GM20431 (cell line): ENCODE measurements around the gene VSNL1.
"Not testable (repeated sequence)": the region's sequence is repeated elsewhere in the genome, so short reads cannot be mapped to it uniquely, and the experiment has no call there.

Source experiments
- in situ Hi-C: fragments of 300-500 bp; cut with MseI, MboI; formaldehyde crosslinking; loops from one replicate; pipeline ENCODE4 v1.15.0; 2020; ENCODE audit warnings: low sequenced_read_pairs; ENCODE audit not compliant: unreplicated experiment

Gene VSNL1

DNA sequence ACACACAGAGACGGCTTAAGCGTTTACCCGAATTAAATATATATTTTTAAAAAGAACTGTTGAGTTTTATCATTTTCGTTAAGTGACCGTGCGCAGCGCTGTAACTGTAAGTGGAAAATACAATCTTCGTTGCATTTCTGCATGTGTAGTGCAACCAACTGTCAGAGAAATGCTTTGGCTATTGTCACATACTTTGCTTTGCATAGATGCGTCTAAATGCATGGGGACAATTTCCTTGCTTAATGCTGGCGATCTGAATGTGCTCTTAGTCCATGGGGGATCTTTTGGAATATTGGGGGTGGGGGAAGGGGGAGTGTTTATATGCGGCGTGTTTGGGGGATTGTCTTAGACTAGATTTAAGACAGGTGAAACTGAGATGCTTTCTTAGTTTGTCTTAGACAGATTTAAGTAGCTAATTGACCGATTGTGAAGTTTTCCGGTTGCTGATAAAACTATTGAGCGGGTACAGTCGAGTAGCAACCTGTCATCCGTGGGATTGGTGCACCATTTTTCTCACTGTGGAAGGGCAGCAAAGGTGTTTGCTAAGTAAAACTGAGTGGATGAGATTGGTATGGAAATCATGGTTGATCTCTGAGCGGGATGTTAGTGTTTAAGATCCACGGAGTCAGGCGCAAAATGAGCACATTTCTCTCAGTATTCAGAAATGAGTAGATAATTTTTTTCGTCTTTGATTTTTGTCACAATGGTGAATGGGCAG lies 476 bp downstream of the VSNL1 start:
- in situ Hi-C loops = no loop called here

DNA sequence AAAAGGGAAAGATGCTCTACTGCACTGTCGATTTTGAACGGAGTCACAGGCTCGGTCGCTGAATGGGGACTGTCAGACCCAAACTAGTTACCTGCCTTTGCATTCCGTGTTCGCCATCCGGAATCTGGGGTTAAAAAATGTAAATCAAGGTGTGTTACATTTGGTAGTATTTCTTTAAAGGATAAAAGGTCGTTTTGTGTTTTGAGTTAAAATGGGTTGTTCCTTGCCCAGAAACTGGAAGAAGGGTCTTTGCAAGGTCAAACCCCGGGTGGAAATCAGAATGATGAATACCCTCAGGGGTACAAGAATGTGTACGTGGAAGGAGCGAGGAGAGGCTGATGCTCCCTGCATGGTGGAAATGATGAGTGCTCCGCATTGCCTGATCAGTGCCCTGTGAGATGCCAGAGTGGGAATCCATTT lies 1.0 kb downstream of the VSNL1 start:
- in situ Hi-C loops = no loop called here

DNA sequence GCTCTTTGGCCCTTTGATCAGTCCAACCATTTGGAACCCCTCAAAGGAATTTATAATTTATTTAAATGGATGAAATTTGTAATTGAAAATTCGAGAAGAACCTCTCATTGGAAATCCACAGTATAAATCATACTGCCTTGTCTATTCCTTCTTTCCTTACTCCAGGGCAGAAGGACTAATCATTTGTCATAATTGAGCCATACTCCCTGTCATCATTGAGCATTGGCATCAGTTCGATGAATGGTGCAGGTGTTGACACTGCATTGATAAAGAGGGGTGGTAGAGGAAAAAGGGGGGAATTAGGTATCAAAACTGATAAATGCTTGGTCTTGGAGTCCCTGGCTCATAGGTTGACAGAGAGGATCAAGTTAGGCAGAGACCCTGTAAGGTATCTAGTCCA lies 2.0 kb downstream of the VSNL1 start:
- in situ Hi-C loops = no loop called here

DNA sequence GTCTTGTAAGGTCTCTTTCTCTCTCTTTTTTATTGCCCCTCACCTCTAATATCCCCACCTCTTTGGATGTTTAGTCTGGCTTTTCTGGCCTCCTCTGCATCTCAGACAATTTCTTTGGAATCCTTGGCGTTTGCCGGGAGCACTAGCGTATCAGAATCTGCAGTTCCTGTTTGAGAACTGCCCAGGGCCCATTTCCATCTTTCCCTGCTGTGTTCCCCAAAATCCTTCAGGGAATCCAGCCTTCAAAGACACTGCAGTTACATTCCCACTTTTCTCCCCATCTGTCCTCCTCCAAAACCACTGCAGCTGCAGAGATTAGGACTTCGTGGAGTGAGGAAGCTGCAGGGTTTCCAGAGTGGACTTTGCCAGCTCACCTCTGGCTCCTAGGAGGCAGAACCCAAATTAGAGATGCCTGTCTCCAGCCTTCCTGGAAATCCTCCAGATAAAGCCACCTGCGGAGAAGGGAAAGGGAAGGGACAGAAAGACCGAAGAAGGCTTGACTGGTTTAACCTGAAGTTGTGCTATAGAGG lies 2.7 kb downstream of the VSNL1 start:
- in situ Hi-C loops = no loop called here

DNA sequence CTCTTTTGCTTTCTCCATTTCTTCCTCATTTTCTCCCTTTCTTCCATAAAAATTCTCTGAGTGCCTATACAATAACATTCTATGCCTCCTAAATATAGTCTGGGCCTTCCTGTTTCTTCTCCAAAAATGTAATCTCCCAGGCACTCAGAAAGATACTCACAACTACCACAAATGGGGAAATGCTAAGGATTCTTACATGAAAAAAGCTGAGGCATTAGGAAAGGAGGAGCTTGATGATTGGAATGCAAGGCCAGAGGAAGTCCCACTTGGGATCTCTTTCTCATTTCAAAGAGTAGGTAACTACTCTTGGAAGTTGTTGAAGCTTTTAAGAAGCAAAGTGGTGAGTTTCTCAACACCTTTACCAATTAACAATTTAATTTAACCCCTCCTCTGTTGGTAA lies 3.4 kb downstream of the VSNL1 start:
- in situ Hi-C loops = no loop called here

DNA sequence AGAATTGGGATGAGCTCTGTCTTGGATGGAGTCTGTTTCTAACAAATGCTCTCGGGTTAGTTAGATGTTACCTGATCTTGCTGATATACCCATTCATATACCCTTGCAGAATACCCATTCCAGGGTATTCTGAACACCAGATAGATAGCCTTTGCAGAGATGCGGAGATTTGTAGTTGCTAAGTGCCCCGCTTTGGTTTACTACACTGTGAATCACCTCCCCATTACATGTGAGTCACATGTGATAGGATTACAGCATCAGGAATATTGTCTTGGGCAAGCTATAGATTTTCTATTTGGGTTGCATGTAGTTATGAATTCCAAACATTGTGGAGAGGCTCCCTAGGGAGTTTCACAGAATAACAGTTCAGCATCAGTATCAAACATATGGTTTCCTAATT lies 3.8 kb downstream of the VSNL1 start:
- in situ Hi-C loops = no loop called here

DNA sequence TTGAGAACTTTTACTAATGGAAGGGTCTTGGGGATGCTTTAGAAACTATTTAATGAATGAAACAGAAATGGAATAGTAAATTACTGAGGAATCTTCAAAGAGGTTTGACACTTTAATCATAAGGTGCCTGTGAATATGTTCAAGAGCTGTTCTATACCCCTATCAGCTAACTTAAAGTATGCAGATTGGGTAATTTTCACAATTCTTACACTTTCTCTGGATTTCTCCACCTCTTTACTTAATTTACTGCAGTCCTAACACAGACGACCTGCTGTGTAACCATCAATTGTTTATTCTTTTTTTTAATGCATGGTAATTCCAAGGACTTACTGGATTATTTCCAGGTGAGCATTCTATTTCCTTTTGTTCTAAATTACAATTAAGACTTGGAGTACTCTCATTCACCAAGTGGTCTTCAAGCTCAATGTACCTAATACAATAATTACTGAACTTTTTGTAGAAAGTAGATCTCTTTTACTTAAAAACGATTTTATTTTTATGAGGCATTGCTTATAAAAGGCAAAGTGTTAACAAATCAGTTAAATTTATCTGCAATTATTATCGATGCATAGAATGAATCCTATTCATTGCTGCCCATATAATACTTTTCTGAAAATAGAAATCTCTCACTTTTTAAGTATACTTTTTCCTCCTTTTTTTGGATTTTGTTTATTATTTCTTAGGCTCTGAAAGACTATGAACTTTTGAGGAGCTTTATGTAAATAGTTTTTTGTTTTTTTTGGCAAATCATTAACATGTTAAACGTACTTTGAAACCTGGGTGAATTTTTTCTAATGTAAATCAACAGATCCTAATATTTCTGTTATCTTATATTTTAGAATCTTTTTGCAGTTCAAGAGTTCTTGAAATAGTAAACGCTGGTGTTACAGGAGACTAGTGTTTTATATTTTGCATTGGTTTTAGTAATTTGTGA lies 5.5 kb downstream of the VSNL1 start:
- in situ Hi-C loops = no loop called here

DNA sequence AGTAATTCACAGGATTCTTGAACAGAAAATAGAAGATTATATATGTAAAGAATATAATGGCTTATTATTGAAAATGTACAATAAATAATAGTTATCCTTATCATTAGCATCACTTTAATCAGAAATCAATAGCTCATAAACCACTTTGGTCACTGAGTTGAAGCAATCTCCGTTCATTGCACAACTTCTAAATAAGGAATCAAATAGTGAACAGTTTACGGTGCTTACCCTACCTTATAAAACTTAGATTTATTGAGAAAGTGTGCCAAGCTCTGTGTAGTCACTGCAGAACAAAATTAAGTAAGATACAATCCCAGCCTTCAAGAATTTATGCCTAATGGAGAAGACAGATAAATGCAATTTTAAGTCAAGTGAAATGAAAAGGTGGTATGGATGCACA lies 6.7 kb downstream of the VSNL1 start:
- in situ Hi-C loops = no loop called here

DNA sequence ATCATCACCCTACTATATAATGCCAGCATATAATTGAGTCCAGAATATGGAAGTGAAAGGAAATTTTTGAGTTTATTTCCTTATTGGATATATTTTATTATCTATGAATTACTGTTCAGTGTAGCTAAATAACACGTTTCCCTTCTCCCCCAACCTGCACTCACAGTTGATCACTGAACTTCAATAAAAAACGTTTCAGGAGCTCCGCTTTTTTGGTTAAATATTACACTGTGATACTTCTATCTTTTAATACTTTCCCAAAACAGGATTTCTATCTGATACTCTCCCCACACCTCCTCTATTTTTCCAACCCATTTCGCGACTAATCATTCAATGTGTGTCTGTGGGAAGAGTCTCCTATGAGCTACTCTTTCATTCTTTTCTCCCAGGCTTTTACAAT lies 7.2 kb downstream of the VSNL1 start:
- in situ Hi-C loops = no loop called here

DNA sequence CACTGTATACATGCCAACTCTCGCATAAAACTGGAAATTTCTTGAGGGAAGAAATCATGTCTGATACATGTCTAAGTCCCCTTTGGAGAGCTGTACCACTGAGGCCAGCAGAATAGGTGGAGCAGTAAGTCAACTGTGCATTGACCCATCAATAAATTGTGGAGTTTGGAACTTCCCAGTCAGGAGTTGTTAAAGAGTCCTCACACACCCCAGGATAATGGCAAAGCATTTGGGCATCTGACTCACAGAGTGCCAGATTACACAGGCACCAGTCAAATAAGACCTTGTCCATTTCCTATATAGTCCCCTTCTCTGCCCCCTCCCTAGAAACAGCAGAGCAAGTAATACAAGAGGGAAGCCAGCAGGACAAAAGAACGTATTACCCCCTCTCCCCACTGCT lies 10.4 kb downstream of the VSNL1 start:
- in situ Hi-C loops = no loop called here

DNA sequence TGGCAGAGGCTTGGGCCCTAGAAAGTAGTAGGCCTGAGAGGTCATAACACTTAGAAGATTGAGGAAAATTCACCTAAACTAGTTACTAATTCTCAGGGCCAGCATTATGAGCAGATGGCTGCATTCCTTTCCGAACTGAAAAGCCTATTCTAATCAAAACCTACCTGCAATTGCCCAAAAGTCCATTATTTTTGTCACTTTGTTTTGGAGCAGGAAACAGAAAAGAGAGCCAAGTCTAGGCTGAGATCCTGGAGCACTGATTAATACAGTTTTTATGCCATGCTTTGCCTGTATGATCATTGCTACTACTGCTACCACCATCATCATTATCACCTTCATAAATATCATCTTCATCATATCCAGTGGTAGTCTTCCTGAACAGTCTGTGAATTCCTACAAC lies 14.7 kb downstream of the VSNL1 start:
- in situ Hi-C loops = no loop called here

DNA sequence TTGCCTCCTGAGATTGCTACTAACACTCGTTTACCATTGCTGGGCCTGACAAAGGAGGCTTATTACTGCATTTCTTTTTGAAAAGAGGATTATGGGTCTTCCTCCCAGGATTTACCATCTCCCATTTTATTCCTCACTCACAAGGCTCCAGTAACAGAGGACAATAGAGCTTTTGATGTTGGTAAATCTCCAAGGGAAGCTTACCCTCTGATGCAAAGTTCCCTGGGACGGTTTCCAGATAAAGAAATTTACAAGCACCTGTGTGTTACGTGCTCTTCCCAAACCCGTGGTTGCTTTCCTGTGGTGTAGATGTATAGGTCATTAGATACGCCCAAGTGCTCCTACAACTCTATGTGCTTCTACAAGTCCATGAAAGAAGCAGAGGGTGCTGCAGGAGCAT lies 17.1 kb downstream of the VSNL1 start:
- in situ Hi-C loops = no loop called here

DNA sequence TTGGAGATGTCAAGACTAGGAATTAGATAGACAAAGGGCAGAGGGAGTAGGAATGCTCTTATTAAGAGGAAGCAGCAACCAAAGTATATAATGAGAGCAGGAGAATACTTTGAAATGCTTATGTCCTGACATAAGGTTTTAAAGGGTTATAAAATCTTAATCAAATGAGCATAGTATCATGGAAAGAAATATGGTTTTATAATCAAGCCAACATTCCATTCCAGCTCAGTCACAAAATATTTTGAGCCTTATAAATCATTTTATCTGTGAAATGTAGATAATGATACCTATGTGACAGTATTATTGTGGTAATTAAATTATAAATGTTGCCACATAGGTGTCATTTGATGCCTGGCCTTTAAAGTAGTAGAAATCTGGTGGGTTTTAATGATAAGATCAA lies 17.6 kb downstream of the VSNL1 start:
- in situ Hi-C loops = no loop called here

DNA sequence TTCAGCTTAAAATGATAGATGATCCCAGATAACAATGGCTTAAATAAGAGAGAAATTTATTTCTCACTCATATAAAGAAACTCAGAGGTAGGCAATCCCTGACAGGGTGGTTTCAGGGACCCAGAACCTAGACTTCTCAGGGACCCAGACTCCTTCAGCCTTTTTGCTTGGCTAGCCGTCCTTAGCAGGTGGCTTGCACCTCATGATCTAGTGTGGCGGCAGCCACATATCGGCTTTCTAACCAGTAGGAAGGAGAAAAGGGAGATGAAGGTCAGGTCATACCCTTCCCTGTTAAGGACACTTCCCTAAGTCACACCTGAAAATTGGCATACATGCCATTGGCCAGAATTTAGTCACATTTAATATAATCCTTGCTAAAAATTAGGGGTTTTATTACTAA lies 18.4 kb downstream of the VSNL1 start:
- in situ Hi-C loops = no loop called here

DNA sequence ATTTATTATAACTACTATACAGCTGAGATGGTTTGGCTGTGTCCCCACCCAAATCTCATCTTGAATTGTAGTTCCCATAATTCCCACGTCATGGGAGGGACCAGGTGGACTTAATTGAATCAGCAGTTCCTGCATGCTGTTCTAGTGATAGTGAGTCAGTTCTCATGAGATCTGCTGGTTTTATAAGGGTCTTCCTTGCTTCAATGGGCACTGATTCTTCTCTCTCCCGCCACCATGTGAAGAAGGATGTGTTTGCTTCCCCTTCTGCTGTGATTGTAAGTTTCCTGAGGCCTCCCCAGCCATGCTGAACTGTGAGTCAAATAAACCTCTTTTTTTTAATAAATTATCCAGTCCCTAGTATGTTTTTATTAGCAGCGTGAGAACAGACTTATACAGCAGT lies 25.2 kb downstream of the VSNL1 start:
- in situ Hi-C loops = not testable (repeated sequence)

DNA sequence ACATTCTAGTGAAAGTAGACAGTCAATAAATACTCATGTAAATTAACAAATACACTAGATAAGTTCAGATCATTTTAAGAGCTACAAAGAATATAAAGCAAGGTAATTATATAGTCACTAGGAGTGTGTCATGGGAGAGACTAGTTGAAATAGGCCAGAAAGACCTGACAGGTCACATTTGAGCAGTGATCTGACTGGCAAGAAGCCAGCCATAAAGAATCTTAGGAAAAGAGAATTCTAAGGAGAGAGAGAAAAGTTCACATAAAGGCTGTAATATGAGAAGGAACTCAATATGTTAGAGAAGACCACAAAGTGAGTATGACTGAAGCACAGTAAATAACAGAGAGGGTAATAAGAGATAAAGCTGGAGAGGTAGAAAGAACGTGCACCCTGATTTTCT lies 31.2 kb downstream of the VSNL1 start:
- in situ Hi-C loops = no loop called here

DNA sequence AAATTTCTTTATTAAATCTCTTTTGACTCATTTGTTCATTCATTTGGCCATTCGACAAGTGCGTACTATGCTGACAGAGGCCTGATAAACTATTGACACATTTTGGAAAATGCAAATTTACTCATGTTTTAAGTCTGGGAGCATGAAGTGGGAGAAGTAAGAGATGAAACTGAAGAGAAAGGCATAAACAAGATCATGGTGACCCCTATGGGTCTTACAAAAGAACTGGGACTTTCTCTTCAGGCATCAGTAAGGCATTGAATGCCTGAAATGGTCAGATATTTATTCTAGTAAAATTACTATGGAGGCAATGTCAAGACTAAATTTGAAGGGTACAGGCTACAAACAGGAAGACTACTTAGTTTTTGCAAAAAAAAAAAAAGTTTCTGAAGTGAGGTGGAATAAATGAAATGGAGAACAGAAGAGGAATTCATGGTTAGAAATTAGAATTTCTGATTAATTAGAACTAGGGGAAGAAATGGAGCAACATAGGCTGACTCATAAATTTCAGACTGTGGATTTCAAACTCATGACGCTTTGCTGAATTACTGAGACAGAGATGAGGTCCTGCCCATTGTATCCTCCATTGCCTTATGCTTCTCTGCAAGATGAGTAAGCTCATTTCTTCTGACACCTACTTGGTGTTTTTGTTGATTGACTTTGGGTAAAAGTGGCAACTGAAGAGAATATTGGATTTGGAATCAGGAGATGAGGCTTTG lies 32.7 kb downstream of the VSNL1 start:
- in situ Hi-C loops = no loop called here

DNA sequence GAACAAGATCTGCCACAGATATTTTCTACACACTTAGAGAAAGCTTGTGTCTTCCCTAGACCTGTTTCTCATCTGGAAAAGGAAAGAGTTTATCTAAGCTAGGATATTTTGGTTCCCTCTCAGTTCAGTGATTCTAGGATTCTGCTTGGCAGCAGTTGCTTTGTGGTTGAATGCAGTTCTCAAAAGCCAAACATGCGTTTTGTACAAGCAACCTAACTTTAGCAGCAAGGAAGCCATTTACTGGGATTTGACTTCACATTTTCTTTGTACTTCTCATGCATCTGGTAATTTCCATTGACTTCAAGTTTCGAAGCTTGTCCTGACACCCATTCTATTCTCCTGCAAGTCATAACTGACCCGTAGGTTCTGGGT lies 33.3 kb downstream of the VSNL1 start:
- in situ Hi-C loops = no loop called here

DNA sequence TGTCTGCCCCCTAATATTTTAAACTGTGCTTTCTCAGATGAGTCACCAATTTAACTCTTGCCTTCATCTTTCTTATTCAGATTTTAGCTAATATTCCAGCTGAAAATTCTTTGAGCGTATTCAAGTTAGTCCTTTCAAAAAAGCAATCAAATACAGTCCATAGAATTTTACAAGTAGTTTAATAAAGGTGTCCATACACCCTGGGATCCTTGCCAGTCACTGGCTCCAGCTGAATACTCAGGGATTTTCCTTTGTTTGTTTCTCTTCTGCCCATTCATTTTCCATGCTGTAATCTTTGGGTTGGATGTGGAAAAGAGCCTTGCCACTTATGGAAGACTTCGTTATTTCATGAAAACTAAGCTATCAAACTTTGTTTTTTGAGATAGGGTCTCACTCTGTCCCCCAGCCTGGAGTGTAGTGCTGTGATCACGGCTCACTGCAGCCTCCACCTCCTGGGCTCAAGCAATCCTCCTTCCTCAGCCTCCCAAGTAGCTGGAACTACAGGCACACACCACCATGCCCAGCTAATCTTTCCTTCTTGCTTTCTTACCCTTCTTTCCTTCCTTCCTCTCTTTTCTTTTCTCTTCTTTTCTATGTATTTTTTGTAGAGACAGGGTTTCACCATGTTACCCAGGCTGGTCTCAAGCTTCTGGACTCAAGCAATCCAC lies 34.0 kb downstream of the VSNL1 start:
- in situ Hi-C loops = no loop called here

DNA sequence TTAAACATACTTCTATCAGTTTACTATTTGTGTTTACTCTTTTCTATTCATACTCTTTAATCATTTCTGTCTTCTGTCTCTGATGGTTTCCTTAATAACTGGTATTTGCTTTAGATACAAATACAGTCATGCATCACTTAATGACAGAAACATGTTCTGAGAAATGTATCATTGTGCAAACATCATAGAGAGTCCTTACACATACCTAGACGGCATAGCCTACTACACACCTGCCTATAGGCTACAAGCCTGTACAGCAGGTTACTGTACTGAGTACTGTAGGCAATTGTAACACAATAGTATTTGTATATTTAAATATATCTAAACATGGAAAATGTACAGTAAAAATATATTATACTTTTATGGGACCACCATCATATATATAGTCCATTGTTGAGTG lies 36.3 kb downstream of the VSNL1 start:
- in situ Hi-C loops = no loop called here
